ENCODE measurements around the gene CORO2B. TPM values are rescaled to one million over a fixed set of nuclear protein-coding genes. Genes with fewer than 3 reads are reported as not detected.
"Not testable (repeated sequence)": the region's sequence is repeated elsewhere in the genome, so short reads cannot be mapped to it uniquely, and the experiment has no call there.

CORO2B gene
- total RNA-seq, 1 experiment from 2014 or later: 0.14 TPM

- CTCF ChIA-PET: no interaction called here
- no peaks in the 10 kb centered on the region for H3K4me1 Mint-ChIP-seq (ENCODE audit: low read depth, unreplicated experiment)
- peaks cover 61% of the 10 kb centered on the region for H3K27me3 Mint-ChIP-seq (ENCODE audit: unreplicated experiment)
- BruUV-seq (replicated peaks): no TSS peak
- no peak for DNase-seq
- no peaks in the 10 kb centered on the region for H3K9me3 Mint-ChIP-seq (ENCODE audit: low read depth, unreplicated experiment)
- H3K27ac Mint-ChIP-seq (ENCODE audit: unreplicated experiment): no peak overlapping the region
- no peak overlapping the region for H3K4me3 Mint-ChIP-seq (ENCODE audit: low read depth, unreplicated experiment)
- no peaks in the 10 kb centered on the region for H3K36me3 Mint-ChIP-seq (ENCODE audit: insufficient read depth, unreplicated experiment)
- TF ChIP-seq CTCF (IDR thresholded peaks at IDR 0.05; ENCODE audit: unreplicated experiment): no peak
- intact Hi-C loops (cut with micrococcal nuclease; ENCODE audit: unreplicated experiment): no loop called here
These were observed 24.4 kb downstream of the CORO2B start for GRCh38 chr15:68603216-68603595.

GRCh38 chr15:68603951-68604350 is 25.2 kb downstream of the CORO2B start:
- Mint-ChIP-seq H3K36me3 (ENCODE audit: insufficient read depth, unreplicated experiment) (no peaks in the 10 kb centered on the region), H3K9me3 (ENCODE audit: low read depth, unreplicated experiment) (no peaks in the 10 kb centered on the region), H3K27me3 (ENCODE audit: unreplicated experiment) (peaks cover 61% of the 10 kb centered on the region), H3K4me3 (ENCODE audit: low read depth, unreplicated experiment) (no peak overlapping the region), H3K27ac (ENCODE audit: unreplicated experiment) (no peak overlapping the region), H3K4me1 (ENCODE audit: low read depth, unreplicated experiment) (no peaks in the 10 kb centered on the region)
- no peak for TF ChIP-seq CTCF (IDR thresholded peaks at IDR 0.05; ENCODE audit: unreplicated experiment)
- BruUV-seq (replicated peaks): no TSS peak
- intact Hi-C loops (cut with micrococcal nuclease; ENCODE audit: unreplicated experiment): no loop called here
- DNase-seq: no peak
- CTCF ChIA-PET: no interaction called here

- intact Hi-C loops (cut with micrococcal nuclease; ENCODE audit: unreplicated experiment); H3K9me3 Mint-ChIP-seq (ENCODE audit: low read depth, unreplicated experiment); H3K4me1 Mint-ChIP-seq (ENCODE audit: low read depth, unreplicated experiment); DNase-seq; H3K27ac Mint-ChIP-seq (ENCODE audit: unreplicated experiment); H3K36me3 Mint-ChIP-seq (ENCODE audit: insufficient read depth, unreplicated experiment); H3K4me3 Mint-ChIP-seq (ENCODE audit: low read depth, unreplicated experiment); BruUV-seq (replicated peaks): not testable (repeated sequence)
- CTCF ChIA-PET: interaction anchor here (0.6 kb wide), 1 partner anchor 249 kb away, joined by 3 read pairs; no protein-coding TSS in a partner anchor
- H3K27me3 Mint-ChIP-seq (ENCODE audit: unreplicated experiment): peaks cover 61% of the 10 kb centered on the region
These were observed 26.2 kb downstream of the CORO2B start for GRCh38 chr15:68604840-68605478.

GRCh38 chr15:68606375-68606774 is 27.6 kb downstream of the CORO2B start:
- CTCF ChIA-PET: no interaction called here
- no peaks in the 10 kb centered on the region for H3K36me3 Mint-ChIP-seq (ENCODE audit: insufficient read depth, unreplicated experiment)
- no peak for TF ChIP-seq CTCF (IDR thresholded peaks at IDR 0.05; ENCODE audit: unreplicated experiment)
- H3K27ac Mint-ChIP-seq (ENCODE audit: unreplicated experiment): no peak overlapping the region
- no peaks in the 10 kb centered on the region for H3K4me1 Mint-ChIP-seq (ENCODE audit: low read depth, unreplicated experiment)
- no peak for DNase-seq
- peaks cover 61% of the 10 kb centered on the region for H3K27me3 Mint-ChIP-seq (ENCODE audit: unreplicated experiment)
- BruUV-seq (replicated peaks): no TSS peak
- H3K4me3 Mint-ChIP-seq (ENCODE audit: low read depth, unreplicated experiment): no peak overlapping the region
- no peaks in the 10 kb centered on the region for H3K9me3 Mint-ChIP-seq (ENCODE audit: low read depth, unreplicated experiment)
- intact Hi-C loops (cut with micrococcal nuclease; ENCODE audit: unreplicated experiment): no loop called here

GRCh38 chr15:68608206-68608843 is 29.5 kb downstream of the CORO2B start:
- DNase-seq: no peak
- Mint-ChIP-seq H3K27me3 (ENCODE audit: unreplicated experiment) (peaks cover 59% of the 10 kb centered on the region), H3K9me3 (ENCODE audit: low read depth, unreplicated experiment) (no peaks in the 10 kb centered on the region), H3K4me1 (ENCODE audit: low read depth, unreplicated experiment) (no peaks in the 10 kb centered on the region), H3K27ac (ENCODE audit: unreplicated experiment) (no peak overlapping the region), H3K4me3 (ENCODE audit: low read depth, unreplicated experiment) (no peak overlapping the region), H3K36me3 (ENCODE audit: insufficient read depth, unreplicated experiment) (no peaks in the 10 kb centered on the region)
- intact Hi-C loops (cut with micrococcal nuclease; ENCODE audit: unreplicated experiment): no loop called here
- TF ChIP-seq CTCF (IDR thresholded peaks at IDR 0.05; ENCODE audit: unreplicated experiment): no peak
- CTCF ChIA-PET: no interaction called here
- no TSS peak for BruUV-seq (replicated peaks)

Data from Calu3 (cell line).